Measurements from ENCODE around the gene DNAJC24.
"Not testable (repeated sequence)": the region's sequence is repeated elsewhere in the genome, so short reads cannot be mapped to it uniquely, and the experiment has no call there.

DNAJC24 gene, protein sequence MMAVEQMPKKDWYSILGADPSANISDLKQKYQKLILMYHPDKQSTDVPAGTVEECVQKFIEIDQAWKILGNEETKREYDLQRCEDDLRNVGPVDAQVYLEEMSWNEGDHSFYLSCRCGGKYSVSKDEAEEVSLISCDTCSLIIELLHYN

GRCh38 chr11:31369348-31370329, at the start of gene DNAJC24, which contains the start of gene DCDC1:
Gene DNAJC24 (plus strand): TSS chr11:31369860. CDS start chr11:31370749, 889 bp downstream.
Gene DCDC1 (minus strand): TSS chr11:31369739. CDS start chr11:31328280, 41,459 bp downstream.
- peaks cover 6% of the 10 kb centered on the region for H3K27me3 Mint-ChIP-seq
- CTCF ChIA-PET, result interaction anchor here (1.1 to 1.2 kb wide), 2 partner anchors 14 to 589 kb away, joined by 3 read pairs; no protein-coding TSS in a partner anchor
- peaks cover 42% of the 10 kb centered on the region for H3K4me1 Mint-ChIP-seq
- H3K4me3 Mint-ChIP-seq, result peak within 1 kb of the TSS; percentile 91
- no peaks in the 10 kb centered on the region for H3K9me3 Mint-ChIP-seq
- peak within 1 kb of the TSS; percentile 89 for H3K27ac Mint-ChIP-seq
- H3K36me3 Mint-ChIP-seq, result peaks cover 1% of the 10 kb centered on the region
- peak; percentile 95 for DNase-seq

- H3K9me3 Mint-ChIP-seq, H3K36me3 Mint-ChIP-seq, H3K4me1 Mint-ChIP-seq, H3K4me3 Mint-ChIP-seq, DNase-seq, H3K27me3 Mint-ChIP-seq, H3K27ac Mint-ChIP-seq, CTCF ChIA-PET: not testable (repeated sequence)
Observed at GRCh38 chr11:31321494-31321893, 48.2 kb upstream of the DNAJC24 start.

- no peaks in the 10 kb centered on the region for H3K9me3 Mint-ChIP-seq
- H3K27ac Mint-ChIP-seq, result no peak overlapping the region
- H3K27me3 Mint-ChIP-seq, result no peaks in the 10 kb centered on the region
- DNase-seq, result no peak
- no peak overlapping the region for H3K4me3 Mint-ChIP-seq
- no peaks in the 10 kb centered on the region for H3K36me3 Mint-ChIP-seq
- CTCF ChIA-PET, result no interaction called here
- H3K4me1 Mint-ChIP-seq, result peaks cover 6% of the 10 kb centered on the region
Observed at GRCh38 chr11:31323145-31323544, 46.5 kb upstream of the DNAJC24 start.

- Mint-ChIP-seq H3K9me3 (no peaks in the 10 kb centered on the region), H3K4me1 (peaks cover 6% of the 10 kb centered on the region), H3K27me3 (no peaks in the 10 kb centered on the region), H3K36me3 (no peaks in the 10 kb centered on the region), H3K4me3 (no peak overlapping the region), H3K27ac (no peak overlapping the region)
- no peak for DNase-seq
- CTCF ChIA-PET, result no interaction called here
Observed at GRCh38 chr11:31325160-31325559, 44.5 kb upstream of the DNAJC24 start.

DNA sequence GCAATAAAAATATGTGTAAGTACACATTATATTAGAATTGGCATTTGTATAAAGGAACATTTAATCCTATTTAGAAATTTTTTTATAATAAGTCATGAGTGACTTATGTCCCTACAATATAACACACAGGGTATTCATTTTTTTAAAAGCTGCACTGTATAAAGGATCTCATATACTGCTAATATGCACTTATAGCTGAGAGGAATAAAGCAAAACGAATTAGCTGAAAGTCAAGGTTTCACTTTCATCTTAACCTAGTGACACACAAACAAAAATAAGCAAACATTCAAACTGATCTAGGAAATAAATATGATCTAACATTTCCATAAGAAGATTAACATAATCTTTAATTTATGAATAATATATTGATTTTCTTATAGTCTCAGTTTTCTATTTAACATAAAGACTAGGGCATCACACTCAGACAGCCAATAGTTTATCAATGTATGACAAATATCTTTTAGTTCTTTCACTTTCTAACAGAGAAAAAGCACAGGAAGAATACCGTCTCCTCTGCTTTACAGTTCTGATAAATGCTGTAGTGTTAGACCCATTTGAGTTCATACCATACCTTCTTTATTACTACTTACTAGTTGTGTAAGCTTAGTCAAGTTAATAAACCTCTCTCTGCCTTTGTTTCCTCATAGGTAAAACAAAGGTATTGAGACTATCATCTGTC, 43.1 kb upstream of the DNAJC24 start:
- Mint-ChIP-seq H3K4me1 (peaks cover 6% of the 10 kb centered on the region), H3K27ac (no peak overlapping the region), H3K36me3 (no peaks in the 10 kb centered on the region), H3K27me3 (no peaks in the 10 kb centered on the region), H3K9me3 (peaks cover 5% of the 10 kb centered on the region), H3K4me3 (no peak overlapping the region)
- CTCF ChIA-PET, result no interaction called here
- DNase-seq, result no peak

DNA sequence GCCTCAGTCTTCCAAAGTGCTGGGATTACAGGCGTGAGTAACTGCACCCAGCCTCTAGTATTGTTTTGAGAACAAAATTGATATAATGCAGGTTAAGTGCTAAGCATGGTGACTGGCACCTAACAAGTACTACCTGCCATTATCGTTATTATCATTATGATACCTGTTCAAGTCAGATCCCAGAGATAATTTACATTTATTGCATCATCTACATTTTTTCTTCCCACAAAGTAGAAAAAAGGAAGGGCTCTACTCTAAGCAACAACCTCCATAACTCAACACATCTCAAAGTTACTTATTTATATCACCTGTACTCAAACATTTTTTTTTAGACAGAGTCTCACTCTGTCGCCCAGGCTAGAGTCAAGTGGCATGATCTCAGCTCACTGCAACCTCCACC, 42.2 kb upstream of the DNAJC24 start:
- H3K9me3 Mint-ChIP-seq, result peaks cover 5% of the 10 kb centered on the region
- peak overlapping the region; percentile 12 for H3K27ac Mint-ChIP-seq
- CTCF ChIA-PET, result no interaction called here
- no peaks in the 10 kb centered on the region for H3K27me3 Mint-ChIP-seq
- no peak overlapping the region for H3K4me3 Mint-ChIP-seq
- peaks cover 6% of the 10 kb centered on the region for H3K4me1 Mint-ChIP-seq
- DNase-seq, result no peak
- no peaks in the 10 kb centered on the region for H3K36me3 Mint-ChIP-seq

- DNase-seq, result no peak
- Mint-ChIP-seq H3K36me3 (no peaks in the 10 kb centered on the region), H3K4me1 (peaks cover 6% of the 10 kb centered on the region)
Observed at GRCh38 chr11:31328697-31329096, 41.0 kb upstream of the DNAJC24 start.

GRCh38 chr11:31337806-31338205, 31.9 kb upstream of the DNAJC24 start:
- H3K36me3 Mint-ChIP-seq, result no peaks in the 10 kb centered on the region
- no peaks in the 10 kb centered on the region for H3K27me3 Mint-ChIP-seq
- H3K9me3 Mint-ChIP-seq, result no peaks in the 10 kb centered on the region
- no peak overlapping the region for H3K27ac Mint-ChIP-seq
- H3K4me1 Mint-ChIP-seq, result no peaks in the 10 kb centered on the region
- no peak for DNase-seq
- CTCF ChIA-PET, result no interaction called here
- no peak overlapping the region for H3K4me3 Mint-ChIP-seq

More at GRCh38 chr11:31328697-31329096, 41.0 kb upstream of the DNAJC24 start:
- Mint-ChIP-seq H3K27ac (no peak overlapping the region), H3K27me3 (no peaks in the 10 kb centered on the region), H3K9me3 (peaks cover 5% of the 10 kb centered on the region), H3K4me3 (no peak overlapping the region)
- CTCF ChIA-PET, result no interaction called here

- Mint-ChIP-seq H3K4me3 (no peak overlapping the region), H3K4me1 (no peaks in the 10 kb centered on the region), H3K9me3 (no peaks in the 10 kb centered on the region), H3K36me3 (no peaks in the 10 kb centered on the region), H3K27me3 (no peaks in the 10 kb centered on the region), H3K27ac (no peak overlapping the region)
- peak; percentile 30 for DNase-seq
- CTCF ChIA-PET, result interaction anchor here (0.6 to 2.2 kb wide), 3 partner anchors 24 to 663 kb away, joined by 3 to 5 read pairs (median 5); no protein-coding TSS in a partner anchor
Observed at GRCh38 chr11:31340903-31341572, 28.6 kb upstream of the DNAJC24 start.

DNA sequence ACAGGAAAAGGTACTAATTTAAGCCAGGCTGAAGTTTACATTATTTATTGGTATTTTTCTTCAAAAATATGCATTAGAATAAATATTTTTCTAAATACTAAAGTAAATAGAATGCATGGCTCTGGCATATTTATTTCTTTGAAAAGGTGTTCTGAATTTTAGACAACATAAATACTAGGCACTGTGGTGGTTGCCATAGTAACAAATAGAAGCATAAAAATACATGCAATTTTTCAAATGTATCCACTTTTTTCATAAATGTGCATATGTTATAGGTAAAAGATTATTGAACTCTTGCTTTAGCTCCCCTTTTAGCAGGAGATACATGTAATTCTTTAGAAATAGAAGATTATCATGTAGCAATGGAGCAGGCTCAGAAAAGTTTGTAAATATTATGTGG, 18.5 kb upstream of the DNAJC24 start:
- CTCF ChIA-PET, result no interaction called here
- Mint-ChIP-seq H3K27me3 (no peaks in the 10 kb centered on the region), H3K4me3 (no peak overlapping the region), H3K27ac (no peak overlapping the region), H3K4me1 (no peaks in the 10 kb centered on the region), H3K9me3 (no peaks in the 10 kb centered on the region), H3K36me3 (no peaks in the 10 kb centered on the region)
- no peak for DNase-seq

- DNase-seq, result no peak
- Mint-ChIP-seq H3K27ac (no peak overlapping the region), H3K27me3 (no peaks in the 10 kb centered on the region), H3K9me3 (no peaks in the 10 kb centered on the region), H3K4me3 (no peak overlapping the region), H3K36me3 (no peaks in the 10 kb centered on the region), H3K4me1 (no peaks in the 10 kb centered on the region)
- CTCF ChIA-PET, result interaction anchor here (1.7 kb wide), 1 partner anchor 14 kb away, joined by 3 read pairs; no protein-coding TSS in a partner anchor
Observed at GRCh38 chr11:31355131-31355530, 14.5 kb upstream of the DNAJC24 start.

GRCh38 chr11:31355817-31356216, 13.8 kb upstream of the DNAJC24 start:
- H3K9me3 Mint-ChIP-seq, result no peaks in the 10 kb centered on the region
- CTCF ChIA-PET, result interaction anchor here (1.7 kb wide), 1 partner anchor 13 kb away, joined by 3 read pairs; no protein-coding TSS in a partner anchor

GRCh38 chr11:31361743-31362142, 7.9 kb upstream of the DNAJC24 start:
- peak overlapping the region; percentile 47 for H3K27ac Mint-ChIP-seq
- no peaks in the 10 kb centered on the region for H3K9me3 Mint-ChIP-seq
- H3K4me3 Mint-ChIP-seq, result no peak overlapping the region
- H3K36me3 Mint-ChIP-seq, result no peaks in the 10 kb centered on the region
- no peak for DNase-seq
- H3K27me3 Mint-ChIP-seq, result no peaks in the 10 kb centered on the region
- CTCF ChIA-PET, result no interaction called here
- peaks cover 17% of the 10 kb centered on the region for H3K4me1 Mint-ChIP-seq

More at GRCh38 chr11:31355817-31356216, 13.8 kb upstream of the DNAJC24 start:
- Mint-ChIP-seq H3K36me3 (no peaks in the 10 kb centered on the region), H3K4me1 (no peaks in the 10 kb centered on the region), H3K27ac (no peak overlapping the region), H3K27me3 (no peaks in the 10 kb centered on the region), H3K4me3 (no peak overlapping the region)
- DNase-seq, result no peak

DNA sequence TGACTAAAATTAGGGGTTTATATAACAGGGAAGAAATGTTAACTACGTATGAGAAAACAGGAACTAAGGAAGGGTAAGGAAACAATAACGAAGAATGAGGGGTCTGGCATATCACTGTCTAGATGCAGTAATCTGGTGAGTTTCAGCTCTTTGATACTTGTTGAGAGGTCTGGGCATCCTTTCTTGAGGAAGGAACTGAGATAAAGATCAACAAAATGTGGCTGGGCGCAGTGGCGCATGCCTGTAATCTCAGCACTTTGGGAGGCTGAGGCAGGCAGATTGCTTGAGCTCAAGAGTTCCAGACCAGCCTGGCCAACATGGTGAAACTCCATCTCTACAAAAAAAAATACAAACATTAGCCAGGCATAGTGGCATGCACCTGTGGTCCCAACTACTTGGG, 2.9 kb upstream of the DNAJC24 start:
- peaks cover 42% of the 10 kb centered on the region for H3K4me1 Mint-ChIP-seq
- CTCF ChIA-PET, result no interaction called here
- H3K4me3 Mint-ChIP-seq, result no peak overlapping the region
- H3K36me3 Mint-ChIP-seq, result no peaks in the 10 kb centered on the region
- H3K9me3 Mint-ChIP-seq, result no peaks in the 10 kb centered on the region
- peaks cover 6% of the 10 kb centered on the region for H3K27me3 Mint-ChIP-seq
- DNase-seq, result peak; percentile 43
- no peak overlapping the region for H3K27ac Mint-ChIP-seq
